BLaER1 treated with 17β-estradiol and CSF1 and Interleukin-3, amounts not matched to agents 10 nM and 100 nM (cell line): ENCODE measurements around the gene CD1C.
"Not testable (repeated sequence)": the region's sequence is repeated elsewhere in the genome, so short reads cannot be mapped to it uniquely, and the experiment has no call there.

ENCODE experiments used
- H3K27ac ChIP-seq, 11 experiments: shearing (Covaris generic); formaldehyde crosslinking; 2 replicates each; pipeline ENCODE4 v1.8.1; 2022
- H3K27me3 ChIP-seq, 11 experiments: shearing (Covaris generic); formaldehyde crosslinking; 2 replicates each; pipeline ENCODE4 v1.8.1; 2022
- H3K36me3 ChIP-seq, 11 experiments: shearing (Covaris generic); formaldehyde crosslinking; 2 replicates each; pipeline ENCODE4 v1.8.1; 2022
- H3K4me1 ChIP-seq, 10 experiments: shearing (Covaris generic); formaldehyde crosslinking; 2 replicates each; pipeline ENCODE4 v1.8.1; 2022
- H3K4me2 ChIP-seq, 11 experiments: shearing (Covaris generic); formaldehyde crosslinking; 2 replicates each; pipeline ENCODE4 v1.8.1; 2022
- H3K4me3 ChIP-seq, 10 experiments: shearing (Covaris generic); formaldehyde crosslinking; 2 replicates each; pipeline ENCODE4 v1.8.1; 2022
- H3K9ac ChIP-seq, 11 experiments: shearing (Covaris generic); formaldehyde crosslinking; 2 replicates each; pipeline ENCODE4 v1.8.1; 2022
- H3K9me3 ChIP-seq, 11 experiments: shearing (Covaris generic); formaldehyde crosslinking; replicated peaks in 1 of 11; 2 replicates each; pipeline ENCODE4 v1.8.1; 2022
- H4K20me1 ChIP-seq, 11 experiments: shearing (Covaris generic); formaldehyde crosslinking; 2 replicates each; pipeline ENCODE4 v1.8.1; 2022
- Cebpa-rat ChIP-seq, 11 experiments: shearing (Covaris generic); IDR thresholded peaks; 2 replicates each; pipeline ENCODE4 v1.8.1; 2022

Gene CD1C

GRCh38 chr1:158289811-158290210, at the start of gene CD1C:
Gene CD1C (plus strand): TSS chr1:158289923. CDS start chr1:158290065, 142 bp downstream.
- Histone ChIP-seq H3K4me1 (peaks cover 70 to 79% (median 74%) of the 10 kb centered on the region in 10 experiments), H3K4me3 (peak within 1 kb of the TSS in 5 of 10 experiments; percentile 3 to 35 (median 14); a peak in 3 of 20 replicates), H3K27me3 (no peaks in the 10 kb centered on the region; a peak in 1 of 22 replicates), H4K20me1 (no peaks in the 10 kb centered on the region; a peak in 1 of 22 replicates), H3K9ac (peak within 1 kb of the TSS in 9 of 11 experiments; percentile 1 to 55 (median 27); a peak in 14 of 22 replicates), H3K27ac (peak within 1 kb of the TSS in 10 of 11 experiments; percentile 30 to 98 (median 80); a peak in 20 of 22 replicates), H3K9me3 (peaks cover 0 to 38% (median 27%) of the 10 kb centered on the region in 11 experiments; a peak in 20 of 22 replicates), H3K4me2 (peak within 1 kb of the TSS; percentile 86 to 97 (median 94)), H3K36me3 (peaks cover 0 to 5% (median 0%) of the 10 kb centered on the region in 11 experiments; a peak in 1 of 22 replicates)
- TF ChIP-seq Cebpa-rat (IDR thresholded peaks at IDR 0.05): no peak

- peak overlapping the region in 1 of 11 experiments; percentile 68; a peak in 1 of 22 replicates for H3K27ac ChIP-seq
Observed at GRCh38 chr1:158246650-158247049, 43.1 kb upstream of the CD1C start.

GRCh38 chr1:158248118-158248517, 41.6 kb upstream of the CD1C start:
- H3K9ac ChIP-seq: peak overlapping the region in 2 of 11 experiments; percentile 10 to 20; a peak in 2 of 22 replicates
- peaks cover 0 to 85% (median 0%) of the 10 kb centered on the region in 11 experiments; a peak in 6 of 22 replicates for H3K27me3 ChIP-seq
- H3K27ac ChIP-seq: peak overlapping the region in 8 of 11 experiments; percentile 16 to 72 (median 60); a peak in 16 of 22 replicates
- H3K4me3 ChIP-seq: peak overlapping the region in 3 of 10 experiments; percentile 9 to 32 (median 15); a peak in 3 of 20 replicates
- H3K4me2 ChIP-seq: peak overlapping the region; percentile 64 to 93 (median 76)
- peaks cover 0 to 10% (median 0%) of the 10 kb centered on the region in 11 experiments; a peak in 2 of 22 replicates for H4K20me1 ChIP-seq
- no peak for TF ChIP-seq Cebpa-rat (IDR thresholded peaks at IDR 0.05)
- peaks cover 36 to 57% (median 48%) of the 10 kb centered on the region in 10 experiments for H3K4me1 ChIP-seq
- no peaks in the 10 kb centered on the region for H3K36me3 ChIP-seq
- H3K9me3 ChIP-seq: peaks cover 0 to 11% (median 1%) of the 10 kb centered on the region in 11 experiments; a peak in 8 of 22 replicates

More at GRCh38 chr1:158246650-158247049, 43.1 kb upstream of the CD1C start:
- H3K9me3 ChIP-seq: peaks cover 0 to 8% (median 4%) of the 10 kb centered on the region in 11 experiments; a peak in 8 of 22 replicates
- no peak for TF ChIP-seq Cebpa-rat (IDR thresholded peaks at IDR 0.05)
- peak overlapping the region; percentile 64 to 93 (median 76) for H3K4me2 ChIP-seq
- no peak overlapping the region for H3K4me3 ChIP-seq
- peaks cover 36 to 53% (median 48%) of the 10 kb centered on the region in 10 experiments for H3K4me1 ChIP-seq
- no peak overlapping the region for H3K9ac ChIP-seq
- H3K27me3 ChIP-seq: peaks cover 0 to 76% (median 0%) of the 10 kb centered on the region in 11 experiments; a peak in 6 of 22 replicates
- H4K20me1 ChIP-seq: peaks cover 0 to 10% (median 0%) of the 10 kb centered on the region in 11 experiments; a peak in 2 of 22 replicates
- H3K36me3 ChIP-seq: no peaks in the 10 kb centered on the region

GRCh38 chr1:158248771-158249170, 41.0 kb upstream of the CD1C start:
- peak overlapping the region in 2 of 11 experiments; percentile 10 to 20; a peak in 2 of 22 replicates for H3K9ac ChIP-seq
- H3K4me2 ChIP-seq: peak overlapping the region; percentile 64 to 93 (median 76)
- H3K27me3 ChIP-seq: peaks cover 0 to 85% (median 0%) of the 10 kb centered on the region in 11 experiments; a peak in 6 of 22 replicates
- H3K4me1 ChIP-seq: peaks cover 36 to 57% (median 48%) of the 10 kb centered on the region in 10 experiments
- no peaks in the 10 kb centered on the region for H3K36me3 ChIP-seq
- H3K27ac ChIP-seq: peak overlapping the region in 9 of 11 experiments; percentile 16 to 72 (median 58); a peak in 16 of 22 replicates
- no peak overlapping the region for H3K4me3 ChIP-seq
- no peak for TF ChIP-seq Cebpa-rat (IDR thresholded peaks at IDR 0.05)
- peaks cover 0 to 11% (median 0%) of the 10 kb centered on the region in 11 experiments; a peak in 5 of 22 replicates for H3K9me3 ChIP-seq
- peaks cover 0 to 10% (median 0%) of the 10 kb centered on the region in 11 experiments; a peak in 2 of 22 replicates for H4K20me1 ChIP-seq

- Histone ChIP-seq H3K4me3 (no peak overlapping the region), H3K4me1 (peaks cover 38 to 57% (median 48%) of the 10 kb centered on the region in 10 experiments), H3K27me3 (peaks cover 0 to 84% (median 0%) of the 10 kb centered on the region in 11 experiments; a peak in 6 of 22 replicates), H4K20me1 (peaks cover 0 to 10% (median 0%) of the 10 kb centered on the region in 11 experiments; a peak in 2 of 22 replicates), H3K4me2 (peak overlapping the region in 9 of 11 experiments; percentile 71 to 93 (median 79); a peak in 18 of 22 replicates), H3K36me3 (no peaks in the 10 kb centered on the region), H3K9ac (no peak overlapping the region), H3K9me3 (peaks cover 0 to 15% (median 4%) of the 10 kb centered on the region in 11 experiments; a peak in 17 of 22 replicates), H3K27ac (no peak overlapping the region; a peak in 1 of 22 replicates)
- no peak for TF ChIP-seq Cebpa-rat (IDR thresholded peaks at IDR 0.05)
Observed at GRCh38 chr1:158249646-158250045, 40.1 kb upstream of the CD1C start.

- Histone ChIP-seq H3K27ac (no peak overlapping the region), H3K9me3 (peaks cover 6 to 31% (median 16%) of the 10 kb centered on the region in 11 experiments), H3K4me3 (no peak overlapping the region), H4K20me1 (peaks cover 0 to 10% (median 0%) of the 10 kb centered on the region in 11 experiments; a peak in 2 of 22 replicates), H3K9ac (no peak overlapping the region), H3K4me1 (peaks cover 38 to 66% (median 45%) of the 10 kb centered on the region in 10 experiments), H3K36me3 (no peaks in the 10 kb centered on the region), H3K4me2 (peak overlapping the region in 5 of 11 experiments; percentile 4 to 75 (median 54); a peak in 8 of 22 replicates), H3K27me3 (peaks cover 0 to 84% (median 0%) of the 10 kb centered on the region in 11 experiments; a peak in 6 of 22 replicates)
- TF ChIP-seq Cebpa-rat (IDR thresholded peaks at IDR 0.05): no peak
Observed at GRCh38 chr1:158251163-158251562, 38.6 kb upstream of the CD1C start.

- no peaks in the 10 kb centered on the region for H3K36me3 ChIP-seq
- H4K20me1 ChIP-seq: no peaks in the 10 kb centered on the region
- H3K27me3 ChIP-seq: peaks cover 0 to 71% (median 0%) of the 10 kb centered on the region in 11 experiments; a peak in 5 of 22 replicates
Observed at GRCh38 chr1:158255656-158256055, 34.1 kb upstream of the CD1C start.

GRCh38 chr1:158256747-158257146, 33.0 kb upstream of the CD1C start:
- H3K4me3 ChIP-seq, H3K36me3 ChIP-seq, H3K4me2 ChIP-seq, H4K20me1 ChIP-seq, H3K9ac ChIP-seq, H3K27ac ChIP-seq: not testable (repeated sequence)
- Histone ChIP-seq H3K27me3 (peaks cover 0 to 70% (median 0%) of the 10 kb centered on the region in 11 experiments; a peak in 5 of 22 replicates), H3K9me3 (peaks cover 6 to 33% (median 24%) of the 10 kb centered on the region in 11 experiments), H3K4me1 (peaks cover 0 to 32% (median 2%) of the 10 kb centered on the region in 10 experiments; a peak in 7 of 20 replicates)

More at GRCh38 chr1:158255656-158256055, 34.1 kb upstream of the CD1C start:
- TF ChIP-seq Cebpa-rat (IDR thresholded peaks at IDR 0.05): no peak
- peak overlapping the region in 2 of 11 experiments; percentile 37 to 51; a peak in 4 of 22 replicates for H3K4me2 ChIP-seq
- H3K9ac ChIP-seq: no peak overlapping the region
- H3K4me3 ChIP-seq: no peak overlapping the region
- H3K4me1 ChIP-seq: peaks cover 0 to 42% (median 5%) of the 10 kb centered on the region in 10 experiments; a peak in 8 of 20 replicates
- H3K27ac ChIP-seq: no peak overlapping the region
- H3K9me3 ChIP-seq: peaks cover 6 to 37% (median 24%) of the 10 kb centered on the region in 11 experiments
